NB4 (cell line): ENCODE measurements around the gene EFCC1.

Experiments
- CTCF ChIP-seq: IDR thresholded peaks from one replicate; pipeline ENCODE4 v1.5.1; 2012; ENCODE audit warnings: low read depth, low read length
- MAX ChIP-seq: IDR thresholded peaks from 2 replicates; pipeline ENCODE4 v1.6.1; 2011; ENCODE audit warnings: low read depth, low read length
- MYC ChIP-seq: IDR thresholded peaks from 2 replicates; pipeline ENCODE4 v1.6.1; 2011; ENCODE audit warnings: low read depth, low read length
- POLR2A ChIP-seq: IDR thresholded peaks from 2 replicates; pipeline ENCODE4 v1.6.1; 2011; ENCODE audit warnings: mild to moderate bottlenecking; ENCODE audit not compliant: insufficient read length; ENCODE audit errors: extremely low read depth

- TF ChIP-seq CTCF (no peak), POLR2A (no peak), MAX (no peak), MYC (no peak)
Measured at GRCh38 chr3:129025691-129026435, 24.8 kb downstream of the EFCC1 start.
